Measurements from ENCODE around the gene DAB1.

DAB1 gene

GRCh38 chr1:57063406-57064125, 360.3 kb downstream of the DAB1 start:
- no peak for DNase-seq

GRCh38 chr1:57061369-57061768, 362.5 kb downstream of the DAB1 start:
- no peak for DNase-seq

DNA sequence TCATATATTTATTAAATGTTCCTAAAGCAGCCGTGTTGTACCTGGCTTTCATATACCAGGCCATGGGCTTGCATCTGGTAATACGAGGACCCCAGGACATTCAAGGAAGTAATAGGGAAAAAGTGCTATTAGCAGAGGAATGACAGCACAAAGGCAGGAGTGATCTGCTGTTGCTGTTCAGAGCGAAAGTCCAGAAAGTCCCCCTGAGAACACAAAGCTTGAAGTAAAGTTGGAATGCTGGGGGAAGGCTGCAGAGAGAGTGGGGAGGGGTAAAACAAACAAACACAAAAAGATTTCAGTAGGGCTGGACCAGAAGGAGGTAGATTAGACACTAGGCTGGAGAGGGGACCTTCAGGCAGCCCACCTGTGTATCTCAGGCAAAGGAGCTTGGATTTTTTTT, 363.4 kb downstream of the DAB1 start:
- DNase-seq = no peak

GRCh38 chr1:57058652-57059501, 365.0 kb downstream of the DAB1 start:
- DNase-seq = no peak

- no peak for DNase-seq
These were observed 375.0 kb downstream of the DAB1 start for GRCh38 chr1:57048856-57049255.

DNA sequence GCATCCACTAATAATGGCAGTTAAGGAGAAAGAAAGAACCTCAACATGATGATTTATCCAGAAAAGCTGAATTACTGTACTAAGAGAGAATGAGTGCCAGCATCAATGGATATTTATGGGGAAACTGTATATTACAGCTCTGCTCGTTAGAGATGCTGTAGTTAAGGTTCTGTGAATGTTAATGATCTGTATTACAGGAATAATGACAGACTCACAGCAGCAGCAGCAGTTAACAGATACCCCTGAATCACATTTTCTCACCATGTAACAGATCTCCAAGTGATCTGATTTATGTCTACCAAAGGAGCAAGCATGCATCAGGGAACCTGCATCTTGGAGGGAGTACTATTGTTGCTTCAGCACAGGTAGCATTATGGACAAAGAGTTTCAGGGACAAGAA, 377.4 kb downstream of the DAB1 start:
- DNase-seq = no peak

DNA sequence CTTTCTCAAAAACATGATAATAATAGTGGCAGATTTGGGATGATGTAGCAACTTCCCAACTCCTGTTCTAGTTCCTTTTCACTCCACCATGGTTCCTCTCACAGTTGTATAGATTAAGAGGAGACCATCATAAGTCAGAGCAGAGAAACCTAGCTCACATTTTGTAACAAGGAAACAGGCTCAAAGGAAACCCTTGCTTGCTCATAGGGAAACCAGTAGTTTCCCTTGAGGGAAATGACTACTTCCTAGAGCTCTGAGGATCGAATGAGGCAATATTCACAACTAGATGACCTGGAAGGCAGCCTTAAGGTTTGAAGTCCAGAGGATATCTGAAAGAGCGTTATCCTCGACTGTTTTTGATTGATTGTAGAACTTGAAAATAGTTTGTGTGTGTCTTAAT, 382.0 kb downstream of the DAB1 start:
- DNase-seq = no peak

- DNase-seq = no peak
These were observed 383.0 kb downstream of the DAB1 start for GRCh38 chr1:57040811-57041210.

DNA sequence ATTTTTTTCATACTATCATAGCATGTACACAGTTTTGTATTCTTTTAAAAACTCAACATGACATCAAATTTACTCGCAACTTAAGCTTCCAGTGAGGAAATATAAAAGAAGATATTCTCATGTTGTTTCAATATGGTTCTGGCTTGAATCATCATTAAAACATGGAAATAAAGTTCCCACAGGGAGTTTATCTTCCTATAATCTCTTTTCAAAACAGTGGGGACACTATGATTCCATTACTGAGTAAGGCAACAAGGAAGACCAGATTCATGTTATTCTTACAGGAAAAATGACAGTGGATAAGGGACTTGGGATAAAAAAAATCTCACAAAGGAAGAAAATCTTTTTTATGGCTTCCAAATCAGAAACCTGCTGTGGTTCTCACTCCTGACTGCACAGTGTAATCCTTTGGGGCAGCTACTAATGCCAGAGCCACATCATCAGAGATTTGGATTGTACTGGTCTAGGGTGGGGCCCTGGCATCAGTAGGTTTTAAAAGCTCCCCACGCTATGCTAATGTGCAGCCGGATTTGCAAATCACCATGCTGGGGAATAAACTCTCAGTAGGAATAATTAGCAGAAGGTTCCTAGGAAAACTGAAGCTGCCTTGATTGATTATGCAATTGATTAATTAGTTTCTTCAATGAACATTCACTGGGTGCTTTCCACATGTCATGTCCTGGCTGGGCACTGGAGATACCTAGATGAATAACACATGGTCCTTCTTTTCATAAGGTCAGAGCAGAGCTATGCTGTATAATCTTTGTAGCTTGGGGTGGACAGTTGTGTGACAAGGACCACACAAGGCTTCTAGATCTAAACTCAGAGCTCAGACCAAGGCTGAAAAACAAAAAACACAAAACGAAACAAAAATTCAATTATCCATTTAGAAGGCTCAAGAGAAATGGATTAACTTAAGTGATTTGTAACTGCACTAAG, 386.9 kb downstream of the DAB1 start:
- DNase-seq = no peak

DNA sequence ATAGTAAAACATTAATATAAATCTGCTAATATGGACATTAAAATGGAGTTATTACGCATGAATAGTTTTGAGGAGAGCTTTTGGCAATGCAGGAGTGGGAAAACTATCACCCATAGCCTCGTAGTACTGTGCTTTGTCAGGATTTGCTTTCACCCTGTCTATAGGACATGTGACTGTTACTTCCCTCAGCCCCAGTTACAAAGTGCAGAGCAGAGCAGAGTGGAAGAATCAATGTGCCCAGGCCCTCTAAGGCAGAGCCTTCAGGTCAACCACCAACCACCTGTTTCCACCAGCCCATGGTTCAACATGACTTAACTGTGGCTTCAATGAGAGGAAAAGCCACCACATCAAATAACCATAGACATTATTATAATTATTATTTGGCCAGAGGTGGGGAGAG, 389.1 kb downstream of the DAB1 start:
- no peak for DNase-seq

DNA sequence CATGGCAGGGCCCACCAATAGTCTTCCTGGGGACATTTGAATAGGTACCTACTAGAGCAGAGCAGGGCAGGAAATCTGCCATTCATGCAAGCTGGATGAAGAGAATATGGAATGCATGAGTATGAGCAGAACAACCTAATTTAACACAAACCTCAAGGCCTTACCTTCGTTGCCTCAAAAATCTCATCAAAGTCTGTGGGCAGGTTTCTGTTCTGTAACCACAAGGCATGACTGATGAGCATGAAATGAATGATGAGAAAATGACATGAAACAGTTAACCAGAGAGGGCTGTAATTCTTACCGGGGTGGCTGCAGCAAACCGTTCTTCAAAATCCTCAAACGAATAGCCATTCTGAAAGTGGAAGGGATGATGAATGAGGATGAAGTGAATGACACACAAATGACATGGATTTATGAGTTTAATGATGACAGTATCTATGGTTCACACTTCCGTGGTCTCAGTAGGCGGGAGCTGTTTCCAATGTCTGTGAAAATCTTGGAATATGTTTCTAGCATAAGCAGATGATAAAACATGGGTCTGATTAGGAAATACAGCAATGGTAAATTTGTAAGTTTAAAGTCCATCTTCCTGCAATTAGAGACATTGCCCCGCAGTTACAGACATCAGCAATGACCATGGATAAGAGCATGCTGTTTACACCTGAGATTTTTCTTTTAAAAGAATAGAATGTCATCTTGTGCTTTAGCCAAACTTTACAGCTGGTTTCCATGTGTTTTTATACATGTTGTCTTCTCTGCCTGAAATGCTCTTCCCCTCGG, 390.4 kb downstream of the DAB1 start:
- no peak for DNase-seq

- DNase-seq = no peak
These were observed 397.1 kb downstream of the DAB1 start for GRCh38 chr1:57026624-57027354.

DNA sequence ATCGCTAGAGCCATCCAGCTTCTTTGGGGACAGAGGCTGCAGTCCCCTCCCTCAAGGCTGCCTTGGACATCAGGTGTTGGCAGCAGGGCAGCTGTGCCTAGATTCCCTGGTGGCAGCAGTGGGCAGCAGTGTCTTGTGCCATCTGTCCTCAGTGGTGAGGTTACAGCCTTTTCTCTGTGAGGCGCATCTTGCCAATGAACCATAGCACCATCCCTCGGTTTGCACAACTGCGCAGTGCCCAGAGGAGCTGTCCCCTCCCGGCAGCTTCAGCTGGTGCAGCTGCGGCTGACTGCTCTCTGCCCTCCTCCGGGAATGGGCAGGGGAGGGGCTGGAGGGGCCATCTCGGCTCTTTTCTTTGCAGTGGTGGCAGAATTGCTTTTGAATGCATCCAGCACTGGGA, 399.0 kb downstream of the DAB1 start:
- DNase-seq = no peak

GRCh38 chr1:57024428-57024827, 399.4 kb downstream of the DAB1 start:
- no peak for DNase-seq

GRCh38 chr1:57020216-57020615, 403.6 kb downstream of the DAB1 start:
- no peak for DNase-seq

DNA sequence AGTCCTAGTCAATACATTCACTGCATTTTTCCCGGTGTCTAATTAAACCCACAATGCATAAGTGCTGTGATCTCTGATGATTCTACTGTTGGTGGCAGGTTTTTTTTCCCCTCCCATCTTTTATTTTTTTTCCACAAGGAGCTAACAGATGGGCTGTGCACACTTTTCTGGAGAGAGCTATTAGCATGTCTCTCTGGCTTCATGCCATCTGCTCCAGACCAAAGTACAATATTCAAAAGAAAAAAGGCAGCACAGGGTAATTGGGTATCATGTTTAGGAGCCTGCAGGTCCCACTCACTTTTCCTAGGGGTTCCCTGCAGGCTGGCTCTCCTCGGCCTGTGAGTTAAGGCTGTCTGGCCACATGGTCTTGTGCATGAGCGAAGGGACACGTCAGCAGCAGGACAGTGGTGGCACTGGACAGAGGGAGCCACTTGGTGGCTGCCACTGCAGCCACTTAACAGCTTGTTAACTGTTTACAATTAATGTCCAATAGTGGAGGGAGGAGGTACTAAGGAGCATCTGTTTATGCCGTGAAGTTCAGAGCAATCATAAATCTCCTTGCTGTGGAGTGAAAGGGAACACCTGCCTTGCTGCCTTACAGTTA, 404.5 kb downstream of the DAB1 start:
- no peak for DNase-seq

DNA sequence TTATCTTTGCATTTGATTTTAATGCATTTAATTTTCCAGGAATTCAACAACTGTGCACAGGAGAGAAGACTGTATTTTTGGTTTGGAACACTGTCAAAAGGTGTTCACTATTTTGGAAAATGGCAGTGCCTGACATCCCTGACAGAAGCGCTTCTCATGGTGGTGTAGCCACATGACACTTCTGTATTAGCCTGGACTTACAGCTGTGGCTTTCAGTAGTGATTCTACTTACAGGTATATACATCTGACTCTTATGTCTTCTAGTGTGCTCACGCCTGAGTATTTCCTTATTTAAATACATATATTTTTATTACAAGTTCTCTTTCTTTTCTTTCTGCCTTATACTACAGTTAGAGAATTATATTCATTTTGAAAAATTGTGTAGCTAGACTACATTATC, 405.7 kb downstream of the DAB1 start:
- no peak for DNase-seq

- no peak for DNase-seq
These were observed 406.1 kb downstream of the DAB1 start for GRCh38 chr1:57017717-57018116.

- DNase-seq = no peak
These were observed 406.7 kb downstream of the DAB1 start for GRCh38 chr1:57017200-57017599.

DNA sequence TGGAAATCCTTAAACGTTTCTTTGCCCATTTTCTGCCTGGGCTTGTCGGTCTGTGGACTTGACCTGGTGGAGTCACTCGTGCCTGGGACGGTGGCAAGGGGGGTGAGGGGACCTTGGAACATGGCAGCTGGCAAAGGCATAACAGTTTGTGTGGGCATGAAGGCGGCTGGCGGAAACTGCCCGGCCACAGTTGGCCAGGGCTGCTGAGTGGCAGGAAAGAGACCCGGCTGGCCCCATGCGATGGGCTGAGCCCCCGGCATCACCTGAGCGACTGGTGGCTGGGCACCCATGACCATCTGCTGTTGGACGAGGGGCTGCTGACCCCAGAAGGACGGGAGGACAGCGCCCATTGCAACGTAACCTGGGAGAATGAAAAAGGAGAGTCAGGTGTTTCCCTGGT, 408.8 kb downstream of the DAB1 start:
- no peak for DNase-seq

DNA sequence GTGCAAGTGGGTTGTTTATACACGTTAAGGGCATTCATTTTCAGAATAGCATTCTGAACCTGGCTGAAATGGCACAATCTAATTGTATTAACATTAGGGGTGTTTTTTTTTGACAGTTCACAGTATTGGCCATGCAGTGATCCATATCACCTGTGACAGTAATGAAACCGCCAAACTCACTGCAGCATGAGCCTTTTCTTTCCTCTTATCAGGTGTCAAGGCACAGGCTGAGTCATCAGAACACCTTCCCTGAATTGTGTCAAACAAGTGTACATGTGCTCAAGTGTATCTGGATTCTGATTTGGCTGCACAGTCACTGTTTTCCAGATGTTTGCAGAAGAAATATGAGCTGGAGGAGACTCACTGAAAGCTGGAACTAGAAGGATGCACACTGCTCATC, 410.3 kb downstream of the DAB1 start:
- no peak for DNase-seq

Data from NCI-H1048 (cell line).